ENCODE results near the gene OR2D3.
"Not testable (repeated sequence)": the region's sequence is repeated elsewhere in the genome, so short reads cannot be mapped to it uniquely, and the experiment has no call there.

Gene OR2D3

DNA sequence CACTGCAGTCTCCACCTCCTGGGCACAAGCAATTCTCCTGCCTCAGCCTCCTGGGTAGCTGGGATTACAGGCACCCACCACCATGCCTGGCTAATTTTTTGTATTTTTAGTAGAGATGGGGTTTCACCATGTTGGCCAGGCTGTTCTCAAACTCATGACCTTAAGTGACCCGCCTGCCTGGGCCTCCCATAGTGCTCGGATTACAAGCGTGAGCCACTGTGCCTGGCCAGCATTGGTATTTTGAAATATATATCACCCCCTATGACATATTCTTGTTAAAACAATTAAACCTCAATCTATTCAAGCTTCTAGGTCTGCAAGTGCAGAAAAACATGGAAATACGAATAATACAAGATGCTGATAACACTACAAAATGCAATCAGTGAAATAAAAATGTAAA lies 49.1 kb downstream of the OR2D3 start:
- not testable (repeated sequence) for H3K36me3 Mint-ChIP-seq; H3K4me1 Mint-ChIP-seq (ENCODE audit: low read depth); H3K27ac Mint-ChIP-seq; H3K4me3 Mint-ChIP-seq; H3K27me3 Mint-ChIP-seq; H3K9me3 Mint-ChIP-seq (ENCODE audit: low read depth)

Measured in activated naive CD8-positive, alpha-beta T cell (primary cell).